Measurements from ENCODE around the gene EHD3. TPM values are rescaled to one million over a fixed set of nuclear protein-coding genes. Genes with fewer than 3 reads are reported as not detected.

The EHD3 gene
- total and polyA plus RNA-seq, 2 experiments from 2014 or later = 12.3 to 17.6 TPM

DNA sequence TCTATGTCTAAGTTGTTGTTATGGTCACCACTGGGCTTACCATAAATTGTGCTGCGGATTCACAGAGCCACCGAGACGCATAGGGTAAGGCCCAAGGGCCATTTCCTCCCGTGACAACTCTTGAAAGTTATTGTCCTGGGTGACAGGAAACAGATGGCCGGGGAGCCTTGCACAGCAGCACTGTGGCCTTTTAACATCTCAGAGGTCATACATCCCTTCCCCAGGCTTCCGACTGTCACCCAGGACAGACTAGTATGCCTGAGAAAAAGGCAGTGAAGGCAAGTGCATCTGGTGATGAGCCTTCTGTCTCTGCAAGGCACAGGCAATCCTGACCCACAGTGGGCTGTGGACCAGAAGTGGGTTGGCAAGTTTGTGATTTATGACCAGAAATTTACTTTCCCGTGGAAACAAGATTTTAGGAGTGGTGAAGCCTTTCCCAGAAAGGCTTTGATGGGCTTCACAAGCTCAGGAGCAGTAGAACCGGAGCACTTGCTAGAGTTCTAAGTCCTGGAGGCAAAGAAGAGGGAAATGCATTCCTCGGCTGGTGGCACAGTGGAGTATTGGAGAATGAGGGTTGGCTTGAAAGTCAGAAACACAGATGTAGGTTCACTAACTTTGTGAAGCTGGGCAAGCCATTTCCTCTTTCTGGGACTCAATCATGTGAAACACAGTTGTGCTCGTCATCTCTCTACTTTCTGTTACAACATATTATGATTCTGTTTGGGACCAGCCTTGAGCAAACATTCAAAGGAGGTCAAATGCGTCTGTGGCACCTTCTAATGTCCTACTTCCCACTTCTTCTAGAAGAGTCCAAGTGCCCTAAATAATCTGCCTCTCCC lies 14.6 kb upstream of the EHD3 start:
- Histone ChIP-seq H3K4me3 (no peak overlapping the region), H3K4me1 (ENCODE audit: low read depth) (no peaks in the 10 kb centered on the region), H3K9me3 (ENCODE audit: low read depth) (no peaks in the 10 kb centered on the region), H3K27ac (no peak overlapping the region), H3K27me3 (no peaks in the 10 kb centered on the region), H3K36me3 (no peaks in the 10 kb centered on the region)
- TF ChIP-seq, protein P1, sequence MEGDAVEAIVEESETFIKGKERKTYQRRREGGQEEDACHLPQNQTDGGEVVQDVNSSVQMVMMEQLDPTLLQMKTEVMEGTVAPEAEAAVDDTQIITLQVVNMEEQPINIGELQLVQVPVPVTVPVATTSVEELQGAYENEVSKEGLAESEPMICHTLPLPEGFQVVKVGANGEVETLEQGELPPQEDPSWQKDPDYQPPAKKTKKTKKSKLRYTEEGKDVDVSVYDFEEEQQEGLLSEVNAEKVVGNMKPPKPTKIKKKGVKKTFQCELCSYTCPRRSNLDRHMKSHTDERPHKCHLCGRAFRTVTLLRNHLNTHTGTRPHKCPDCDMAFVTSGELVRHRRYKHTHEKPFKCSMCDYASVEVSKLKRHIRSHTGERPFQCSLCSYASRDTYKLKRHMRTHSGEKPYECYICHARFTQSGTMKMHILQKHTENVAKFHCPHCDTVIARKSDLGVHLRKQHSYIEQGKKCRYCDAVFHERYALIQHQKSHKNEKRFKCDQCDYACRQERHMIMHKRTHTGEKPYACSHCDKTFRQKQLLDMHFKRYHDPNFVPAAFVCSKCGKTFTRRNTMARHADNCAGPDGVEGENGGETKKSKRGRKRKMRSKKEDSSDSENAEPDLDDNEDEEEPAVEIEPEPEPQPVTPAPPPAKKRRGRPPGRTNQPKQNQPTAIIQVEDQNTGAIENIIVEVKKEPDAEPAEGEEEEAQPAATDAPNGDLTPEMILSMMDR (IDR thresholded peaks at IDR 0.05; ENCODE audit: low read depth, low read length) = no peak
- no peak for DNase-seq (ENCODE audit: low read depth in 1 of 2, low spot score in 1 of 2)

DNA sequence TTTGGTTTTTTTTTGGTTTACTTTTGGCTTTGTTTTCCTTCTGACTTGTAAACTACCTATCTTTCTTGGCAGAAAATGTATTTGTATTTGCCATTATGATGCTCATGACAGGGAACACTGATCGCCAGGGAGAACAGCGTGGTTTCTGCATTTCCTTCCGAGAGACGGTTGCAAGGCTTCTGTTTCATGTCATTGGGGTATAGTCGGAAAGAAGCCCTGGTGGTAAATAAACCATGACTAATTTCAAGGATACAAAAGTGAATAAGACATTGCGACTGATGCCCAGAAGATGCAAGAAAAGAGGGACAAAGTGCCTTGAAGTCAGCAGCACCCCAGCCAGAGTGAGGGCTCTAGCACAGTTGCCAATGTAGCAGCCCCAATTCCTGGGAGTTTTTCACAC lies 12.4 kb upstream of the EHD3 start:
- Histone ChIP-seq H3K4me1 (ENCODE audit: low read depth) (no peaks in the 10 kb centered on the region), H3K4me3 (no peak overlapping the region), H3K9me3 (ENCODE audit: low read depth) (no peaks in the 10 kb centered on the region), H3K27me3 (no peaks in the 10 kb centered on the region), H3K27ac (no peak overlapping the region), H3K36me3 (no peaks in the 10 kb centered on the region)
- TF ChIP-seq, protein P1 (IDR thresholded peaks at IDR 0.05; ENCODE audit: low read depth, low read length) = no peak
- no peak for DNase-seq (ENCODE audit: low read depth in 1 of 2, low spot score in 1 of 2)

DNA sequence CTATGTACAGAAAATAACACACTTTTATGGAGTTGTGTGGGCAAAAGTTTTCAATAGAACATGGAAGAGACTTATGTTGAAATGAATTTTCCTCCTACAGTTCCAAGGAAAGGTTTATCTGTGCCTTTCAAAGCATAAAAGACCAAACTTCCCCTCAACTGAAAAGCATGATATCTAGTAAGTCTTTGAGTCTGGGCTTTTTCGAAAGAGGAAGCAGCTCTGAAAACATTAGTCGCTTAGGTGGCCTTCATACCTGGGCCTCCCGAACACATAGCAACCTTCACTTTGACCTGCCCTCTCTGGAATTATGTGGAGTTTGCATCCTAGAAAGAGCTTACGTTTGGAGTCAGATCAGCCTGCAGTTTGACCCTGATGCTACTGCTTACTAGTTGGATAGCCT lies 11.9 kb upstream of the EHD3 start:
- Histone ChIP-seq H3K4me1 (ENCODE audit: low read depth) (no peaks in the 10 kb centered on the region), H3K9me3 (ENCODE audit: low read depth) (no peaks in the 10 kb centered on the region), H3K27me3 (no peaks in the 10 kb centered on the region), H3K4me3 (no peak overlapping the region), H3K27ac (no peak overlapping the region), H3K36me3 (no peaks in the 10 kb centered on the region)
- TF ChIP-seq, protein P1 (IDR thresholded peaks at IDR 0.05; ENCODE audit: low read depth, low read length) = no peak
- DNase-seq (ENCODE audit: low read depth in 1 of 2, low spot score in 1 of 2) = no peak

DNA sequence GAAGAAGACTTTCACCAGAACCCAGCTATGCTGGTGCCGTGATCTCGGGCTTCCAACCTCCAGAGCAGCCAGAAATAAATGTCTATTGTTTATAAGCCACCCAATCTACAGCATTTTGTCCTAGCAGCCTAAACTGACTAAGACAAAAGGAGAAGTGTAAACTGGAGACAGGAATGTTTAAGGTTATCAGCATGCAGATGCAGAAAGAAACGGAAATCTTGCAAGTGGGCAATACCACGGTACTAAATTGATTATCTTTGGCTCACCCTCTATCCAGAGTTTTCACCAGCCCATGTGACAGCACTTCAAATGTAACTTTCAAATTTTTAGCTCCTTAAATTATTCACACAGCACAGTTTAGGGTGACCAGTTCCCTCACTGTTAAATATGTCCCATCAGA lies 10.9 kb upstream of the EHD3 start:
- H3K4me1 ChIP-seq (ENCODE audit: low read depth) = no peaks in the 10 kb centered on the region
- H3K27ac ChIP-seq = no peak overlapping the region
- H3K36me3 ChIP-seq = no peaks in the 10 kb centered on the region
- no peaks in the 10 kb centered on the region for H3K27me3 ChIP-seq
- H3K4me3 ChIP-seq = no peak overlapping the region
- no peaks in the 10 kb centered on the region for H3K9me3 ChIP-seq (ENCODE audit: low read depth)
- no peak for DNase-seq (ENCODE audit: low read depth in 1 of 2, low spot score in 1 of 2)
- TF ChIP-seq, protein P1 (IDR thresholded peaks at IDR 0.05; ENCODE audit: low read depth, low read length) = no peak

DNA sequence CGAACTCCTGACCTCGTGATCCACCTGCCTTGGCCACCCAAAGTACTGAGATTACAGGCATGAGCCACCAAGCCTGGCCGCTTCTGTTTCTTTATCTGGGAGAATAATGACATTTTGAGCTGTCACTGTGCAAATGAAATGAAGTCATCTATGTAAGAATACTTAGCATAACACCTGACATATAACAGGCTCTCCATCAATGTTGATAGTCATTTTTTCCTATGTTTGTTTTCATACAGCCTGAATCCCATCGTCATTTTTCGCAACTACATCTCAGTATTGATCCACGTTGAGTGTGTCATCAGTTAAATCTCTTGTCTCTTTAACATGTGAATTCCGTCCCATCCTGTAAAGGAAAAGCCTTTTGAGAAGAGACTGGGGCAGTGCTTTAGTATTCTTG lies 10.2 kb upstream of the EHD3 start:
- no peaks in the 10 kb centered on the region for H3K4me1 ChIP-seq (ENCODE audit: low read depth)
- no peaks in the 10 kb centered on the region for H3K9me3 ChIP-seq (ENCODE audit: low read depth)
- H3K4me3 ChIP-seq = no peak overlapping the region
- no peak overlapping the region for H3K27ac ChIP-seq
- no peak for DNase-seq (ENCODE audit: low read depth in 1 of 2, low spot score in 1 of 2)
- TF ChIP-seq, protein P1 (IDR thresholded peaks at IDR 0.05; ENCODE audit: low read depth, low read length) = no peak
- no peaks in the 10 kb centered on the region for H3K36me3 ChIP-seq
- H3K27me3 ChIP-seq = no peaks in the 10 kb centered on the region
